GM12891 (cell line): Measurements from ENCODE around the gene OLFM1.

Source experiments
- DNase-seq: peaks from one replicate; pipeline ENCODE4 v3.0.0; 2011; ENCODE audit warnings: low spot score; ENCODE audit not compliant: insufficient read length
- FAIRE-seq: peaks from 2 replicates; lab custom pipeline; 2011; peaks lifted over from hg19 to GRCh38; lab: Jason Lieb, UNC
- PAX5 ChIP-seq: IDR thresholded peaks from 2 replicates; pipeline ENCODE4 v1.6.1; 2011; ENCODE audit warnings: low read length, moderate library complexity, mild to moderate bottlenecking; ENCODE audit not compliant: insufficient read depth, severe bottlenecking
- POLR2A ChIP-seq: IDR thresholded peaks from 2 replicates; pipeline ENCODE4 v1.6.1; 2011; ENCODE audit warnings: low read depth, low read length, control low read depth
- POLR2AphosphoS5 ChIP-seq: IDR thresholded peaks from 2 replicates; pipeline ENCODE4 v1.6.1; 2011; ENCODE audit warnings: low read depth, low read length, control low read depth
- POU2F2 ChIP-seq: IDR thresholded peaks from 2 replicates; pipeline ENCODE4 v1.6.1; 2011; ENCODE audit warnings: low read depth, mild to moderate bottlenecking, control low read depth, low read length, moderate library complexity
- SPI1 ChIP-seq: IDR thresholded peaks from 2 replicates; pipeline ENCODE4 v1.6.1; 2011; ENCODE audit warnings: low read depth, low read length, control low read depth
- TAF1 ChIP-seq: IDR thresholded peaks from 2 replicates; pipeline ENCODE4 v1.6.1; 2011; ENCODE audit warnings: low read depth, low read length, control low read depth

Gene OLFM1

GRCh38 chr9:135074354-135075233 is 12.9 kb upstream of the OLFM1 start:
- TF ChIP-seq POLR2AphosphoS5 (no peak), POLR2A (no peak), TAF1 (no peak), PAX5 (no peak), SPI1 (no peak), POU2F2 (no peak)
- DNase-seq: no peak
- FAIRE-seq: no peak

GRCh38 chr9:135075234-135076142 is 12.0 kb upstream of the OLFM1 start:
- no peak for TF ChIP-seq PAX5
- FAIRE-seq (no peak), DNase-seq (no peak)

GRCh38 chr9:135076143-135076875 is 11.2 kb upstream of the OLFM1 start:
- DNase-seq: no peak
- no peak for TF ChIP-seq TAF1
- TF ChIP-seq POLR2AphosphoS5: no peak
- TF ChIP-seq POLR2A: no peak
- TF ChIP-seq SPI1: no peak
- TF ChIP-seq POU2F2: no peak
- no peak for TF ChIP-seq PAX5

GRCh38 chr9:135076876-135077430 is 10.5 kb upstream of the OLFM1 start:
- FAIRE-seq (no peak), DNase-seq (no peak)
- TF ChIP-seq PAX5 (no peak), POU2F2 (no peak), POLR2AphosphoS5 (no peak)

More at GRCh38 chr9:135076143-135076875, 11.2 kb upstream of the OLFM1 start:
- no peak for FAIRE-seq

- TF ChIP-seq POLR2AphosphoS5: no peak
- no peak for TF ChIP-seq PAX5
- no peak for TF ChIP-seq SPI1
- no peak for TF ChIP-seq TAF1
- no peak for FAIRE-seq
Observed at GRCh38 chr9:135077497-135078200, 9.8 kb upstream of the OLFM1 start.

GRCh38 chr9:135078361-135078821 is 9.1 kb upstream of the OLFM1 start:
- TF ChIP-seq PAX5 (no peak), POU2F2 (no peak), SPI1 (no peak), POLR2A (no peak), POLR2AphosphoS5 (no peak)
- DNase-seq: no peak
- no peak for FAIRE-seq

More at GRCh38 chr9:135077497-135078200, 9.8 kb upstream of the OLFM1 start:
- DNase-seq: no peak

- TF ChIP-seq SPI1 (no peak), POLR2AphosphoS5 (no peak), POLR2A (no peak), PAX5 (no peak), TAF1 (no peak), POU2F2 (no peak)
- no peak for FAIRE-seq
- DNase-seq: no peak
Observed at GRCh38 chr9:135079018-135079417, 8.4 kb upstream of the OLFM1 start.

GRCh38 chr9:135079676-135080075 is 7.8 kb upstream of the OLFM1 start:
- FAIRE-seq: no peak
- DNase-seq: no peak
- no peak for TF ChIP-seq PAX5
- no peak for TF ChIP-seq POLR2A
- TF ChIP-seq POU2F2: no peak
- TF ChIP-seq TAF1: no peak
- TF ChIP-seq POLR2AphosphoS5: no peak
- TF ChIP-seq SPI1: no peak
